ENCODE measurements around the gene MAP2K6. TPM values are rescaled to one million over a fixed set of nuclear protein-coding genes. Genes with fewer than 3 reads are reported as not detected.

MAP2K6 gene
- total RNA-seq, 1 donor from 2014 or later, result 30.5 TPM

GRCh38 chr17:69518951-69519350, 104.5 kb downstream of the MAP2K6 start:
- DNase-seq (ENCODE audit: low spot score), result no peak
- H3K36me3 Mint-ChIP-seq (ENCODE audit: low read depth, unreplicated experiment), result peaks cover 30% of the 10 kb centered on the region
- no peak overlapping the region for H3K4me3 Mint-ChIP-seq (ENCODE audit: unreplicated experiment)
- no peaks in the 10 kb centered on the region for H3K9me3 Mint-ChIP-seq (ENCODE audit: unreplicated experiment)
- H3K4me1 Mint-ChIP-seq (ENCODE audit: unreplicated experiment), result peaks cover 16% of the 10 kb centered on the region
- no peak for TF ChIP-seq CTCF (IDR thresholded peaks at IDR 0.05; ENCODE audit: unreplicated experiment)
- H3K27ac Mint-ChIP-seq (ENCODE audit: unreplicated experiment), result no peak overlapping the region
- H3K27me3 Mint-ChIP-seq (ENCODE audit: unreplicated experiment), result no peaks in the 10 kb centered on the region

- Mint-ChIP-seq H3K4me1 (ENCODE audit: unreplicated experiment) (peaks cover 32% of the 10 kb centered on the region), H3K4me3 (ENCODE audit: unreplicated experiment) (peak overlapping the region; percentile 9), H3K27ac (ENCODE audit: unreplicated experiment) (peak overlapping the region; percentile 46), H3K27me3 (ENCODE audit: unreplicated experiment) (peaks cover 5% of the 10 kb centered on the region), H3K36me3 (ENCODE audit: low read depth, unreplicated experiment) (peaks cover 19% of the 10 kb centered on the region), H3K9me3 (ENCODE audit: unreplicated experiment) (no peaks in the 10 kb centered on the region)
- peak; percentile 73 for TF ChIP-seq CTCF (IDR thresholded peaks at IDR 0.05; ENCODE audit: unreplicated experiment)
- peak; percentile 32 for DNase-seq (ENCODE audit: low spot score)
Measured at GRCh38 chr17:69523244-69523861, 108.9 kb downstream of the MAP2K6 start.

- H3K27ac Mint-ChIP-seq (ENCODE audit: unreplicated experiment), result no peak overlapping the region
- H3K9me3 Mint-ChIP-seq (ENCODE audit: unreplicated experiment), result no peaks in the 10 kb centered on the region
- H3K36me3 Mint-ChIP-seq (ENCODE audit: low read depth, unreplicated experiment), result peaks cover 16% of the 10 kb centered on the region
- no peak for TF ChIP-seq CTCF (IDR thresholded peaks at IDR 0.05; ENCODE audit: unreplicated experiment)
- H3K4me1 Mint-ChIP-seq (ENCODE audit: unreplicated experiment), result peaks cover 32% of the 10 kb centered on the region
- no peak for DNase-seq (ENCODE audit: low spot score)
- peaks cover 5% of the 10 kb centered on the region for H3K27me3 Mint-ChIP-seq (ENCODE audit: unreplicated experiment)
- no peak overlapping the region for H3K4me3 Mint-ChIP-seq (ENCODE audit: unreplicated experiment)
Measured at GRCh38 chr17:69524854-69525253, 110.4 kb downstream of the MAP2K6 start.

GRCh38 chr17:69525920-69526841, 111.7 kb downstream of the MAP2K6 start:
- Mint-ChIP-seq H3K36me3 (ENCODE audit: low read depth, unreplicated experiment) (peaks cover 16% of the 10 kb centered on the region), H3K27me3 (ENCODE audit: unreplicated experiment) (peaks cover 5% of the 10 kb centered on the region), H3K4me3 (ENCODE audit: unreplicated experiment) (no peak overlapping the region), H3K27ac (ENCODE audit: unreplicated experiment) (no peak overlapping the region), H3K4me1 (ENCODE audit: unreplicated experiment) (peaks cover 29% of the 10 kb centered on the region), H3K9me3 (ENCODE audit: unreplicated experiment) (no peaks in the 10 kb centered on the region)
- peak; percentile 94 for TF ChIP-seq CTCF (IDR thresholded peaks at IDR 0.05; ENCODE audit: unreplicated experiment)
- DNase-seq (ENCODE audit: low spot score), result peak; percentile 50

GRCh38 chr17:69528035-69528434, 113.5 kb downstream of the MAP2K6 start:
- TF ChIP-seq CTCF (IDR thresholded peaks at IDR 0.05; ENCODE audit: unreplicated experiment), result no peak
- H3K27ac Mint-ChIP-seq (ENCODE audit: unreplicated experiment), result no peak overlapping the region
- peaks cover 34% of the 10 kb centered on the region for H3K4me1 Mint-ChIP-seq (ENCODE audit: unreplicated experiment)
- peaks cover 5% of the 10 kb centered on the region for H3K27me3 Mint-ChIP-seq (ENCODE audit: unreplicated experiment)
- H3K4me3 Mint-ChIP-seq (ENCODE audit: unreplicated experiment), result no peak overlapping the region
- H3K9me3 Mint-ChIP-seq (ENCODE audit: unreplicated experiment), result no peaks in the 10 kb centered on the region
- H3K36me3 Mint-ChIP-seq (ENCODE audit: low read depth, unreplicated experiment), result peaks cover 19% of the 10 kb centered on the region
- DNase-seq (ENCODE audit: low spot score), result no peak

Data from endothelial cell (in vitro differentiated cells).